ENCODE results near the gene MISP. TPM values are rescaled to one million over a fixed set of nuclear protein-coding genes. Genes with fewer than 3 reads are reported as not detected.

Gene MISP, protein sequence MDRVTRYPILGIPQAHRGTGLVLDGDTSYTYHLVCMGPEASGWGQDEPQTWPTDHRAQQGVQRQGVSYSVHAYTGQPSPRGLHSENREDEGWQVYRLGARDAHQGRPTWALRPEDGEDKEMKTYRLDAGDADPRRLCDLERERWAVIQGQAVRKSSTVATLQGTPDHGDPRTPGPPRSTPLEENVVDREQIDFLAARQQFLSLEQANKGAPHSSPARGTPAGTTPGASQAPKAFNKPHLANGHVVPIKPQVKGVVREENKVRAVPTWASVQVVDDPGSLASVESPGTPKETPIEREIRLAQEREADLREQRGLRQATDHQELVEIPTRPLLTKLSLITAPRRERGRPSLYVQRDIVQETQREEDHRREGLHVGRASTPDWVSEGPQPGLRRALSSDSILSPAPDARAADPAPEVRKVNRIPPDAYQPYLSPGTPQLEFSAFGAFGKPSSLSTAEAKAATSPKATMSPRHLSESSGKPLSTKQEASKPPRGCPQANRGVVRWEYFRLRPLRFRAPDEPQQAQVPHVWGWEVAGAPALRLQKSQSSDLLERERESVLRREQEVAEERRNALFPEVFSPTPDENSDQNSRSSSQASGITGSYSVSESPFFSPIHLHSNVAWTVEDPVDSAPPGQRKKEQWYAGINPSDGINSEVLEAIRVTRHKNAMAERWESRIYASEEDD
- total RNA-seq = not detected in 2 replicates

DNA sequence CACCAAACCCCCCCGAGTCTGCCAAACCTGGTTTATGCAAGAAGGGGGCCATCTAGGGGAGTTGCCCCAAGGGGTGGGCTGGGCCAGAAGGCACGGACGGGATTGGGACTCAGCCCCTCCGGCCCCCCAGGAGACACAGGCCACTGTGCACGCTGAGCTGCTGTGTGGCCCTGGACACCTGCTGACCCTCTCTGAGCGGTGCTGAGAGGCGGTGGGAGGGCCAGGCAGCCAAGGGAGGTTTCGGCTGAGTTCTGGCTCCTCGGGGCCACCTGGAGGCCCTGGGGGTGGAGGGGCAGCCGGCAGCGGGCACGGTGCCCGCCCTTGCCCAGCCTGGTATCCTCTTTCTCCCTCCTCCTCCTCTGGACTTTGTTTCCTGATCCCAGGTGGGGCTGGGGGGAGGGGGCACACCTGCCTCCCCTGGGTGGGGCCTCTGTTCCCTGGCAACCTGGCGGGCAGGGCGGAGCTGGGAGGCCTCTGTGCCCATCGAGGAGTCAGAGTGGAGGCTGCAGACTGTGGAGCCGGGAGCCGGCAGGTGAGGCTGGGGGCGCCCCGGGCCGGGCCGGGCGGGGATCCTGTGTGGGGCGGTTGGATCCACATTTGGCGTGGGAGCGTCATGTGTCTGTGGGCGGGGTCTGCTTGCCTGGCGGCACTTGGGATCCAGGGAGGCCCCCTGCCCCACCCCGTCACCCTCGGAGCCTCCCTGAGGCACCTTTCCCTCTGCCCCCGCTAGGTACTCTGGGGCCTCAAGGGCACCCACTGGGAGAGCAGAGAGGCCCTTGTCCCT, at the start of gene MISP:
Gene MISP (plus strand): TSS at position 473 of the 784 bp plus-strand sequence. CDS start 5,835 bp downstream, outside the sequence.

DNA sequence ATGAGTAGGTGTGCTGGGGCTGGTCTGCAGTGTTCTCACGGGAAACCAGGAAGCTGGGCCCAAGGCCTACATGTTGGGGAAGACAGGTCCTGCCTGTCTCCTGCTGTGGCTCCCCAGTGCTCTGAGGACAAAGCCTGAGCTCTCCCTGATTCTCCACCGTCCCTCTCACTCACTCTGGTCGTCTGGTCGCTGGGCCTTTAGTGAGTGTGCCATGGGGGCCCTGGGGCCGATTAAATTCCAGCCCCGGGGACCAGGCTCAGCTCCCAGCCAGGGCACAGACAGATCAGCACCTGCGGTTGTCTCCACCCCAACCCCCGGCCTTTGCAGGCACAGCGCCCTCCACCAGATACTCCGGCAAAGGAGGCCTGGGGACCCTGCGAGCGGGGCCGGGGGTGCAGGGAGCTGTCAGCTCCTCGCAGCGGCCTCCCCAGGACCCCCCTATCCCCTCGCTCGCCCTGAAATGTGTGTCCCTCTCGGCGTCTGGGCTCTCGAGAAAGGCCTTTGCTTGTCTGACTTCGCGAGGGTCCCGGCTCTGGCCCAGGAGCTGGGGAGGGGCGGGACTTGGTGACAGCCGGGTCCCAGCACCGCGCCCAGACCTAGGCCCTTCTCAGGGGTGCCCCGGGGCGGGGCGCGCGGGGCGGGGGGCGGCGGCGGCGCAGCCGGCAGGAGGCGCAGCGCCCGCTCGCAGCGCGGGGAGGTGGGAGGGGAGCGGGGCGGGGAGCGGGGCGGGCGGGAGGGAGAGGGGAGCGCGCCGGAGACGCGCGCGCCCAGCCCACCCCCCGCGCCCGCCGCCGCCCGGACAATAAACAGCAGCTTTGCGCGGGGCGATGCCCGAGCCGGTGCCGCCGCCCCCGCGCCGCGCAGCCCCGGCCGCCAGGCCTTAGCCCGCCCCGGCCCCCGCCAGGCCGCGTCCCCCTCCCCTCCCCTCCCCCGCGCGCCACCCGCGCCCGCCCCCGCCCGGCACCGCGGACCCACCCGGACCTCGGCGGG, 42.5 kb upstream of the MISP start, which contains the start of gene PALM:
Gene PALM (plus strand): TSS at position 782 of the 990 bp plus-strand sequence. CDS start 212 bp downstream, outside the sequence.

GRCh38 chr19:796692-797527, 46.0 kb downstream of the MISP start, which contains the start of gene PTBP1:
Gene PTBP1 (plus strand): TSS chr19:797452. CDS start chr19:797498, 46 bp downstream.

Other genes with a start within 250 kb of the MISP start
- gene TPGS1, start 243.6 kb upstream of the MISP start, total RNA-seq = 28.5 and 35.2 TPM in 2 replicates
- 65.9 and 77.4 TPM in 2 replicates for gene CDC34, start 219.4 kb upstream of the MISP start, total RNA-seq
- gene GZMM, start 207.1 kb upstream of the MISP start, total RNA-seq = not detected in 2 replicates
- gene BSG, start 178.5 kb upstream of the MISP start, total RNA-seq = 919 and 936 TPM in 2 replicates
- 4.2 and 5.6 TPM in 2 replicates for gene HCN2, start 161.2 kb upstream of the MISP start, total RNA-seq
- 14.3 and 21.5 TPM in 2 replicates for gene POLRMT, start 117.6 kb upstream of the MISP start, total RNA-seq
- gene FGF22, start 111.2 kb upstream of the MISP start, total RNA-seq = not detected in 2 replicates
- 63.5 and 64.1 TPM in 2 replicates for gene RNF126, start 87.9 kb upstream of the MISP start, total RNA-seq
- 59.1 and 82.9 TPM in 2 replicates for gene FSTL3, start 74.7 kb upstream of the MISP start, total RNA-seq
- gene PRSS57, start 55.7 kb upstream of the MISP start, total RNA-seq = not detected in 2 replicates
- gene PALM, start 42.2 kb upstream of the MISP start, total RNA-seq = 50.1 and 56.9 TPM in 2 replicates
- 190 and 240 TPM in 2 replicates for gene PTBP1, start 46.3 kb downstream of the MISP start, total RNA-seq
- 0.36 and 2.1 TPM in 2 replicates for gene PLPPR3, start 70.8 kb downstream of the MISP start, total RNA-seq
- gene AZU1, start 76.7 kb downstream of the MISP start, total RNA-seq = not detected in 2 replicates
- gene PRTN3, start 89.9 kb downstream of the MISP start, total RNA-seq = 0.16 TPM in 1 of 2 replicates, not detected in the other
- gene ELANE, start 101.2 kb downstream of the MISP start, total RNA-seq = 2.4 and 6.9 TPM in 2 replicates
- 70.6 and 164 TPM in 2 replicates for gene CFD, start 108.6 kb downstream of the MISP start, total RNA-seq
- 25.8 and 35.2 TPM in 2 replicates for gene MED16, start 142.1 kb downstream of the MISP start, total RNA-seq
- gene RNU6-9, start 142.4 kb downstream of the MISP start, total RNA-seq = not detected in 2 replicates
- gene R3HDM4, start 162.1 kb downstream of the MISP start, total RNA-seq = 61.7 and 64.3 TPM in 2 replicates
- gene KISS1R, start 166.2 kb downstream of the MISP start, total RNA-seq = not detected in 2 replicates
- 7.9 and 10.5 TPM in 2 replicates for gene ARID3A, start 174.9 kb downstream of the MISP start, total RNA-seq
- gene WDR18, start 233.2 kb downstream of the MISP start, total RNA-seq = 25.1 and 37.9 TPM in 2 replicates
- 0.54 and 0.97 TPM in 2 replicates for gene GRIN3B, start 249.3 kb downstream of the MISP start, total RNA-seq

All from cardiac atrium fibroblast (primary cell).